Left lobe of liver (tissue), 2 donors: ENCODE measurements around the gene IRS2. TPM values are rescaled to one million over a fixed set of nuclear protein-coding genes. Genes with fewer than 3 reads are reported as not detected.

ENCODE experiments used
- ATAC-seq: fragments of 200-7000 bp; cut with Tn5 transposase; one replicate; pipeline ENCODE4 v1.9.1; 2020; ENCODE audit warnings: mild to moderate bottlenecking, moderate library complexity
- DNase-seq: peaks from one replicate; pipeline ENCODE4 v3.0.0-alpha.2; 2020; ENCODE audit warnings: low spot score
- total RNA-seq: library from RNA; stranded (reverse); gene quantifications from one replicate; pipeline ENCODE4 v1.2.1, GENCODE V29; 2021
- donor health status: DM: no; HTN: no; CAD: no; lungs with moderate emphysema.
- donor health status: DM: no; HTN: yes; CAD: no.

IRS2 gene
- total RNA-seq, 1 donor from 2014 or later, result 13.1 TPM

- ATAC-seq (no peak), DNase-seq (no peak)
These were observed 74.2 kb downstream of the IRS2 start for GRCh38 chr13:109712124-109712722.

GRCh38 chr13:109707742-109708617 lies 78.4 kb downstream of the IRS2 start:
- ATAC-seq, result no peak

GRCh38 chr13:109707044-109707741 lies 79.2 kb downstream of the IRS2 start:
- no peak for DNase-seq
- no peak for ATAC-seq

More at GRCh38 chr13:109707742-109708617, 78.4 kb downstream of the IRS2 start:
- no peak for DNase-seq

GRCh38 chr13:109706015-109706715 lies 80.2 kb downstream of the IRS2 start:
- no peak for DNase-seq
- ATAC-seq, result no peak

- ATAC-seq, result peak; percentile 85
- DNase-seq, result peak; percentile 93
These were observed 81.4 kb downstream of the IRS2 start for GRCh38 chr13:109704771-109705635.

- DNase-seq (no peak), ATAC-seq (no peak)
These were observed 83.1 kb downstream of the IRS2 start for GRCh38 chr13:109703250-109703649.
